ENCODE data around the gene LHFPL6.

LHFPL6 gene

GRCh38 chr13:39385621-39386231 is 217.3 kb downstream of the LHFPL6 start:
- DNase-seq (ENCODE audit: low read depth in 3 of 3): no peak

- DNase-seq (ENCODE audit: low read depth in 3 of 3): no peak
Observed at GRCh38 chr13:39385154-39385553, 217.8 kb downstream of the LHFPL6 start.

- no peak for DNase-seq (ENCODE audit: low read depth in 3 of 3)
Observed at GRCh38 chr13:39381456-39381855, 221.5 kb downstream of the LHFPL6 start.

GRCh38 chr13:39379667-39380655 is 223.0 kb downstream of the LHFPL6 start:
- no peak for DNase-seq (ENCODE audit: low read depth in 3 of 3)

- DNase-seq (ENCODE audit: low read depth in 3 of 3): no peak
Observed at GRCh38 chr13:39379118-39379517, 223.9 kb downstream of the LHFPL6 start.

GRCh38 chr13:39378306-39378705 is 224.7 kb downstream of the LHFPL6 start:
- no peak for DNase-seq (ENCODE audit: low read depth in 3 of 3)

- no peak for DNase-seq (ENCODE audit: low read depth in 3 of 3)
Observed at GRCh38 chr13:39377699-39378098, 225.3 kb downstream of the LHFPL6 start.

- no peak for DNase-seq (ENCODE audit: low read depth in 3 of 3)
Observed at GRCh38 chr13:39376076-39376475, 226.9 kb downstream of the LHFPL6 start.

- no peak for DNase-seq (ENCODE audit: low read depth in 3 of 3)
Observed at GRCh38 chr13:39375601-39376000, 227.4 kb downstream of the LHFPL6 start.

GRCh38 chr13:39374741-39375189 is 228.2 kb downstream of the LHFPL6 start:
- no peak for DNase-seq (ENCODE audit: low read depth in 3 of 3)

- no peak for DNase-seq (ENCODE audit: low read depth in 3 of 3)
Observed at GRCh38 chr13:39373145-39373544, 229.8 kb downstream of the LHFPL6 start.

GRCh38 chr13:39371706-39372105 is 231.3 kb downstream of the LHFPL6 start:
- DNase-seq (ENCODE audit: low read depth in 3 of 3): no peak

- no peak for DNase-seq (ENCODE audit: low read depth in 3 of 3)
Observed at GRCh38 chr13:39370554-39370953, 232.4 kb downstream of the LHFPL6 start.

GRCh38 chr13:39370048-39370447 is 232.9 kb downstream of the LHFPL6 start:
- DNase-seq (ENCODE audit: low read depth in 3 of 3): no peak

GRCh38 chr13:39369161-39369890 is 233.7 kb downstream of the LHFPL6 start:
- no peak for DNase-seq (ENCODE audit: low read depth in 3 of 3)

- DNase-seq (ENCODE audit: low read depth in 3 of 3): no peak
Observed at GRCh38 chr13:39365879-39366278, 237.1 kb downstream of the LHFPL6 start.

GRCh38 chr13:39364947-39365468 is 238.0 kb downstream of the LHFPL6 start:
- no peak for DNase-seq (ENCODE audit: low read depth in 3 of 3)

- no peak for DNase-seq (ENCODE audit: low read depth in 3 of 3)
Observed at GRCh38 chr13:39363382-39363772, 239.6 kb downstream of the LHFPL6 start.

- no peak for DNase-seq (ENCODE audit: low read depth in 3 of 3)
Observed at GRCh38 chr13:39362652-39363381, 240.2 kb downstream of the LHFPL6 start.

GRCh38 chr13:39353988-39354387 is 249.0 kb downstream of the LHFPL6 start:
- DNase-seq (ENCODE audit: low read depth in 3 of 3): no peak

- DNase-seq (ENCODE audit: low read depth in 3 of 3): no peak
Observed at GRCh38 chr13:39350461-39350881, 252.5 kb downstream of the LHFPL6 start.
